Thyroid gland (tissue), 4 donors: ENCODE data around the gene CCSER1.

Experiments used
- POLR2A ChIP-seq, 2 donors: fragments of 450-650 bp; IDR thresholded peaks; one replicate each; pipeline ENCODE4 v1.6.1; 2017; ENCODE audit warnings: antibody characterized with exemption in 2 of 2, mild to moderate bottlenecking in 2 of 2, moderate library complexity in 1 of 2
- TF ChIP-seq, protein P1 (sequence below), 6 experiments: fragments of 200-600 bp in 3 of 6; fragments of 450-650 bp in 3 of 6; sonication (generic) in 3 of 6; IDR thresholded peaks; one replicate each; pipeline ENCODE4 v1.5.1; 2016 to 2019; ENCODE audit warnings: antibody characterized with exemption in 6 of 6, mild to moderate bottlenecking in 2 of 6, inconsistent platforms in 1 of 6, moderate library complexity in 1 of 6

DNA sequence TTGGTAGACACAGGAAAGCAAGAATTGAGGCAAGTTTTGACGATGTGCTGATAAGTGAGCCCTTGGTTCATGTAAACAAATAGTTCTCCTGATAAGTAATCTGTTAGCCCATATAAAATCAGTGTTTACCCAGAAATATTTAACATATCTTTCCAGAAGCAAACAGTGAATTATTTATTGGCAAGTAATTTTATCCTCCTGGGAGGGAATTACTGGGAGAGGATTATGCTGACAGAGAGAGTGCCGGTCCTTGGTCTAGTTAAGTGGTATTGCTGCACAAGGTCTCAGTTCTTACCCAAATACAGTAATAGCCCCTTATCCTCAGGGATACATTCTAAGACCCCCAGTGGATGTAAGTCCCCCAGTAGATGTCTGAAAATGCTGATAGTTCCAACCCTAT lies 315.4 kb downstream of the CCSER1 start:
- TF ChIP-seq, protein P1, sequence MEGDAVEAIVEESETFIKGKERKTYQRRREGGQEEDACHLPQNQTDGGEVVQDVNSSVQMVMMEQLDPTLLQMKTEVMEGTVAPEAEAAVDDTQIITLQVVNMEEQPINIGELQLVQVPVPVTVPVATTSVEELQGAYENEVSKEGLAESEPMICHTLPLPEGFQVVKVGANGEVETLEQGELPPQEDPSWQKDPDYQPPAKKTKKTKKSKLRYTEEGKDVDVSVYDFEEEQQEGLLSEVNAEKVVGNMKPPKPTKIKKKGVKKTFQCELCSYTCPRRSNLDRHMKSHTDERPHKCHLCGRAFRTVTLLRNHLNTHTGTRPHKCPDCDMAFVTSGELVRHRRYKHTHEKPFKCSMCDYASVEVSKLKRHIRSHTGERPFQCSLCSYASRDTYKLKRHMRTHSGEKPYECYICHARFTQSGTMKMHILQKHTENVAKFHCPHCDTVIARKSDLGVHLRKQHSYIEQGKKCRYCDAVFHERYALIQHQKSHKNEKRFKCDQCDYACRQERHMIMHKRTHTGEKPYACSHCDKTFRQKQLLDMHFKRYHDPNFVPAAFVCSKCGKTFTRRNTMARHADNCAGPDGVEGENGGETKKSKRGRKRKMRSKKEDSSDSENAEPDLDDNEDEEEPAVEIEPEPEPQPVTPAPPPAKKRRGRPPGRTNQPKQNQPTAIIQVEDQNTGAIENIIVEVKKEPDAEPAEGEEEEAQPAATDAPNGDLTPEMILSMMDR (IDR thresholded peaks at IDR 0.05), result no peak
- TF ChIP-seq POLR2A (IDR thresholded peaks at IDR 0.05), result no peak
